ENCODE measurements around the gene AJUBA. TPM values are rescaled to one million over a fixed set of nuclear protein-coding genes. Genes with fewer than 3 reads are reported as not detected.
A peak's percentile ranks its signal among the peaks of the same experiment; 100 is the strongest.
"Not testable (repeated sequence)": the region's sequence is repeated elsewhere in the genome, so short reads cannot be mapped to it uniquely, and the experiment has no call there.

AJUBA gene
- total RNA-seq, 4 donors from 2014 or later, result 6.8 to 51.7 (median 27.1) TPM

- Histone ChIP-seq H3K27ac (no peak overlapping the region), H3K4me1 (no peaks in the 10 kb centered on the region), H3K27me3 (no peaks in the 10 kb centered on the region), H3K4me3 (no peak overlapping the region), H3K36me3 (no peaks in the 10 kb centered on the region), H3K9me3 (no peaks in the 10 kb centered on the region)
- TF ChIP-seq CTCF (IDR thresholded peaks at IDR 0.05), result no peak
- intact Hi-C loops (cut with DNase I; ENCODE audit: low total_unique reads), result no loop called here
- no peak for DNase-seq
Measured at GRCh38 chr14:22962061-22962676, 20.2 kb downstream of the AJUBA start.

GRCh38 chr14:22955702-22956569 lies 26.4 kb downstream of the AJUBA start:
- DNase-seq, result no peak
- peak overlapping the region; percentile 52 to 59 for H3K4me3 ChIP-seq
- no peaks in the 10 kb centered on the region for H3K27me3 ChIP-seq
- no peaks in the 10 kb centered on the region for H3K36me3 ChIP-seq
- H3K27ac ChIP-seq, result peak overlapping the region; percentile 86 to 94
- H3K4me1 ChIP-seq, result peaks cover 0 to 4% of the 10 kb centered on the region in 2 donors
- intact Hi-C loops (cut with DNase I; ENCODE audit: low total_unique reads), result no loop called here
- TF ChIP-seq CTCF (IDR thresholded peaks at IDR 0.05), result no peak
- no peak for TF ChIP-seq POLR2A (IDR thresholded peaks at IDR 0.05)
- no peaks in the 10 kb centered on the region for H3K9me3 ChIP-seq

- no peak for DNase-seq
- H3K27ac ChIP-seq, result no peak overlapping the region
- no peaks in the 10 kb centered on the region for H3K27me3 ChIP-seq
- H3K4me1 ChIP-seq, result peaks cover 0 to 4% of the 10 kb centered on the region in 2 donors
- no peak overlapping the region for H3K4me3 ChIP-seq
- no peaks in the 10 kb centered on the region for H3K9me3 ChIP-seq
- TF ChIP-seq POLR2A (IDR thresholded peaks at IDR 0.05) (no peak), CTCF (IDR thresholded peaks at IDR 0.05) (no peak)
- no peaks in the 10 kb centered on the region for H3K36me3 ChIP-seq
- intact Hi-C loops (cut with DNase I; ENCODE audit: low total_unique reads), result no loop called here
Measured at GRCh38 chr14:22952418-22952817, 29.9 kb downstream of the AJUBA start.

- DNase-seq; H3K4me3 ChIP-seq; H3K4me1 ChIP-seq; intact Hi-C loops (cut with DNase I; ENCODE audit: low total_unique reads); H3K9me3 ChIP-seq; H3K27me3 ChIP-seq; H3K27ac ChIP-seq; H3K36me3 ChIP-seq: not testable (repeated sequence)
Measured at GRCh38 chr14:22951795-22952194, 30.6 kb downstream of the AJUBA start.

- TF ChIP-seq CTCF (IDR thresholded peaks at IDR 0.05) (no peak), POLR2A (IDR thresholded peaks at IDR 0.05) (no peak)
- Histone ChIP-seq H3K4me1 (no peaks in the 10 kb centered on the region), H3K27me3 (no peaks in the 10 kb centered on the region), H3K27ac (no peak overlapping the region), H3K9me3 (no peaks in the 10 kb centered on the region), H3K36me3 (no peaks in the 10 kb centered on the region), H3K4me3 (no peak overlapping the region)
- intact Hi-C loops (cut with DNase I; ENCODE audit: low total_unique reads), result no loop called here
- no peak for DNase-seq
Measured at GRCh38 chr14:22945642-22946041, 36.7 kb downstream of the AJUBA start.
